ENCODE data around the gene CTRB1. TPM values are rescaled to one million over a fixed set of nuclear protein-coding genes. Genes with fewer than 3 reads are reported as not detected.

The CTRB1 gene
- total and polyA plus RNA-seq, 2 of the 13 experiments (the other 11 are each of a cell fraction or from before 2014, with no cell fraction given) = not detected

GRCh38 chr16:75264999-75265910 lies 46.5 kb downstream of the CTRB1 start (continued):
- TF ChIP-seq TIGD3 (CRISPR knock-in tag; IDR thresholded peaks at IDR 0.05; ENCODE audit: borderline replicate concordance) = no peak
- TF ChIP-seq IKZF1 (IDR thresholded peaks at IDR 0.05) = no peak
- no peak; the same call in 1 of the 2 replicates for TF ChIP-seq ZNF790 (CRISPR knock-in tag; IDR thresholded peaks at IDR 0.05; ENCODE audit: borderline replicate concordance)
- no peak for TF ChIP-seq DMTF1 (CRISPR knock-in tag; IDR thresholded peaks at IDR 0.05)
- no peak for TF ChIP-seq ZNF432 (CRISPR knock-in tag; IDR thresholded peaks at IDR 0.05; ENCODE audit: borderline replicate concordance)
- TF ChIP-seq AHR (CRISPR knock-in tag; IDR thresholded peaks at IDR 0.05) = no peak
- no peak for TF ChIP-seq ZNF782 (CRISPR knock-in tag; IDR thresholded peaks at IDR 0.05; ENCODE audit: borderline replicate concordance)
- TF ChIP-seq ZNF720 (CRISPR knock-in tag; IDR thresholded peaks at IDR 0.05) = no peak
- no peak; the same call in 1 of the 2 replicates for TF ChIP-seq KMT2A (CRISPR knock-in tag; IDR thresholded peaks at IDR 0.05)
- no peak for TF ChIP-seq MZF1 (CRISPR knock-in tag; IDR thresholded peaks at IDR 0.05; ENCODE audit: borderline replicate concordance)
- TF ChIP-seq ZNF263 (CRISPR knock-in tag; IDR thresholded peaks at IDR 0.05) = no peak
- no peak for TF ChIP-seq ZSCAN12 (CRISPR knock-in tag; IDR thresholded peaks at IDR 0.05)
- TF ChIP-seq PHF5A (CRISPR knock-in tag; IDR thresholded peaks at IDR 0.05; ENCODE audit: low read depth, unreplicated experiment) = no peak
- TF ChIP-seq ZBED4 (CRISPR knock-in tag; IDR thresholded peaks at IDR 0.05; ENCODE audit: borderline replicate concordance) = no peak
- no peak for TF ChIP-seq ZFYVE20 (CRISPR knock-in tag; IDR thresholded peaks at IDR 0.05; ENCODE audit: borderline replicate concordance, low read depth)
- no peak for TF ChIP-seq RFX1 (IDR thresholded peaks at IDR 0.05)
- TF ChIP-seq ZFP91 (CRISPR knock-in tag; IDR thresholded peaks at IDR 0.05; ENCODE audit: borderline replicate concordance) = peak; percentile 44; the same call in 1 of the 2 replicates
- no peak for TF ChIP-seq U2AF2 (IDR thresholded peaks at IDR 0.05; ENCODE audit: low read depth, low read length)
- no peak for TF ChIP-seq PLSCR1 (CRISPR knock-in tag; IDR thresholded peaks at IDR 0.05; ENCODE audit: borderline replicate concordance)
